ENCODE measurements around the gene IGF2.

Gene IGF2, protein sequence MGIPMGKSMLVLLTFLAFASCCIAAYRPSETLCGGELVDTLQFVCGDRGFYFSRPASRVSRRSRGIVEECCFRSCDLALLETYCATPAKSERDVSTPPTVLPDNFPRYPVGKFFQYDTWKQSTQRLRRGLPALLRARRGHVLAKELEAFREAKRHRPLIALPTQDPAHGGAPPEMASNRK

DNA sequence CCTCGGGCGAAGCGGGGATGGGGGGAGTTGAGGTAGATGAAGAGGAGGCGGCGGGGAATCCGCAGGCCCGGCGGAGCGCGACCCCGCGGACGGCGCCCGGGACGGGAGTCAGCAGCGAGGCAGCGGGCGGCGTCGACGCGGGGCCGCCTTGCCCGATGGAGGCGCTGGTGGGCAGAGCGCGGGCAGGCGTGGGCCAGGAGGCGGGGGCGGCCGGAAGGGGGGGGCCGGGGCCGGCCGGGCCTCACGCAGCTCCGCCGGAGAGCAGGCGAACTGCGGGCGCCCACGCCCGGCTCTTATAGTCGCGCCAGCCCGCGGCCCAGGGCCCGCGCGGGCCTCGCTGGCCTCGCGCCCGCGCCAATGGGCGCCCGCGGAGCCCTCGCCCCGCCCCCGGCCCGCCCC is at the start of gene IGF2:
TSS of gene IGF2 (minus strand) at position 267 of the 399 bp plus-strand sequence. CDS start 3,866 bp downstream, outside the sequence.
- no peak within 1 kb of the TSS for H3K4me3 ChIP-seq (ENCODE audit: low read length)
- DNase-seq (ENCODE audit: low read depth): no peak
- TF ChIP-seq, protein P1, sequence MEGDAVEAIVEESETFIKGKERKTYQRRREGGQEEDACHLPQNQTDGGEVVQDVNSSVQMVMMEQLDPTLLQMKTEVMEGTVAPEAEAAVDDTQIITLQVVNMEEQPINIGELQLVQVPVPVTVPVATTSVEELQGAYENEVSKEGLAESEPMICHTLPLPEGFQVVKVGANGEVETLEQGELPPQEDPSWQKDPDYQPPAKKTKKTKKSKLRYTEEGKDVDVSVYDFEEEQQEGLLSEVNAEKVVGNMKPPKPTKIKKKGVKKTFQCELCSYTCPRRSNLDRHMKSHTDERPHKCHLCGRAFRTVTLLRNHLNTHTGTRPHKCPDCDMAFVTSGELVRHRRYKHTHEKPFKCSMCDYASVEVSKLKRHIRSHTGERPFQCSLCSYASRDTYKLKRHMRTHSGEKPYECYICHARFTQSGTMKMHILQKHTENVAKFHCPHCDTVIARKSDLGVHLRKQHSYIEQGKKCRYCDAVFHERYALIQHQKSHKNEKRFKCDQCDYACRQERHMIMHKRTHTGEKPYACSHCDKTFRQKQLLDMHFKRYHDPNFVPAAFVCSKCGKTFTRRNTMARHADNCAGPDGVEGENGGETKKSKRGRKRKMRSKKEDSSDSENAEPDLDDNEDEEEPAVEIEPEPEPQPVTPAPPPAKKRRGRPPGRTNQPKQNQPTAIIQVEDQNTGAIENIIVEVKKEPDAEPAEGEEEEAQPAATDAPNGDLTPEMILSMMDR (conservative IDR thresholded peaks at IDR 0.05; ENCODE audit: low read depth, low read length): no peak

DNA sequence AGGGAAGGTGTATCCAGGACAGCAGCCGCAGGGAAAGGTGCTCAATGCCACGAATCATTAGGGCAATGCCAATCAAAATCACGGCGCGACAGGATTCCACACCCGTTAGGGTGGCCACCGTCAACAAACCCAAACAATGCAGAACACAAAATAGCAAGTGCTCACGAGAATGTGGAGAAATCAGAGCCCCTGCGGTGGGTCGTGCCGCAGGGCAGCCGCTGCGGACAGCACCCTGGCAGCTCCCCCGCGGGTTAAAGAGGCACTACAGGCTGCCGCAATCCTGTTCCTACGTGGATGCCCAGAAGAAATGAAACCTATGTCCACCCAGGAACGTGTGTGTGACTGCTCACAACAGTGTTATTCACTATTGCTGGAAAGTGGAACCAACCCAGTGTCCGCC is 49.6 kb upstream of the IGF2 start:
- TF ChIP-seq, protein P1 (conservative IDR thresholded peaks at IDR 0.05; ENCODE audit: low read depth, low read length): no peak
- no peak for DNase-seq (ENCODE audit: low read depth)
- H3K4me3 ChIP-seq (ENCODE audit: low read length): no peak overlapping the region

DNA sequence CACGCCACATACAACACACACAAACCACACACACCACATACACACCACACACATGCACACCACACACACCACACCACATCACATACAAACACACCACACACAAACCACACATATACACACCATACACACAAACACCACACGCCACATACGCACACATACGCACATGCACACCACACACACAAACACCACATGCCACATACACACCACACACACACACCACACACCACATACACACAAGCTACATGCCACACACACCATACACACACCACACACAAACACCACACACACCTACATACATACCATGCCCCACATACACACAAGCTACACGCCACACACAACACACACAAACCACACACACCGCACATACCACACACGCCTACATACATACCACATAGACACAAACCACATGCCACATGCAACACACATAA is 48.1 kb upstream of the IGF2 start:
- DNase-seq (ENCODE audit: low read depth): no peak
- TF ChIP-seq, protein P1 (conservative IDR thresholded peaks at IDR 0.05; ENCODE audit: low read depth, low read length): no peak
- H3K4me3 ChIP-seq (ENCODE audit: low read length): no peak overlapping the region

DNA sequence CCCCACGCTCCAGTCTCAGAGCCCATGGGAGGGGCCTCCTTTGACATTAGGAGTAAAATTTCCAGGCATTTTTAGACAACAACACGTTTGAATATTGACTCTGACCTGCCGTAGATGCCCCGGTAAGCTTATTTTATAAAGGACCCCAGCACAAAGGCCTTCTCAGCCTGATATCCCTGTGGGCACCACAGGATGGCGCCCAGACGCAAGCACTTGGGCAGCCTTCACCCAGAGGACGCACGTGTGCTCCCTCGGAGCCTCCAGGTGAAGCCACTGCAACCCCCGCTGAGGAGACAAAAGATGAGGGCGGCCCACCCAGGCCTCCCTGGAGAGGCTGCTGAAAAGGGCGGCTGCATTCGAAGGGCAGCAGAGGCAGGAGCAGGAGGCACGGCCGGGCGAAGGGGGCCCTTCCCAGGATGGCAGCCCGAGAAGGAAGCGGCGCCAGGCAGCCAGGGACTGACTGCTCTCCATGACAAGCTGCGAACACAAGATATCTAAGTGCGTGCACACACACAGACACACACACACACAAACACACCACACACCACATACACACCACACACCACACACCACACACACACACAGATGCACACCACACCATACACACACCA is 47.6 kb upstream of the IGF2 start:
- DNase-seq (ENCODE audit: low read depth): no peak
- H3K4me3 ChIP-seq (ENCODE audit: low read length): no peak overlapping the region
- TF ChIP-seq, protein P1 (conservative IDR thresholded peaks at IDR 0.05; ENCODE audit: low read depth, low read length): peak; percentile 63

DNA sequence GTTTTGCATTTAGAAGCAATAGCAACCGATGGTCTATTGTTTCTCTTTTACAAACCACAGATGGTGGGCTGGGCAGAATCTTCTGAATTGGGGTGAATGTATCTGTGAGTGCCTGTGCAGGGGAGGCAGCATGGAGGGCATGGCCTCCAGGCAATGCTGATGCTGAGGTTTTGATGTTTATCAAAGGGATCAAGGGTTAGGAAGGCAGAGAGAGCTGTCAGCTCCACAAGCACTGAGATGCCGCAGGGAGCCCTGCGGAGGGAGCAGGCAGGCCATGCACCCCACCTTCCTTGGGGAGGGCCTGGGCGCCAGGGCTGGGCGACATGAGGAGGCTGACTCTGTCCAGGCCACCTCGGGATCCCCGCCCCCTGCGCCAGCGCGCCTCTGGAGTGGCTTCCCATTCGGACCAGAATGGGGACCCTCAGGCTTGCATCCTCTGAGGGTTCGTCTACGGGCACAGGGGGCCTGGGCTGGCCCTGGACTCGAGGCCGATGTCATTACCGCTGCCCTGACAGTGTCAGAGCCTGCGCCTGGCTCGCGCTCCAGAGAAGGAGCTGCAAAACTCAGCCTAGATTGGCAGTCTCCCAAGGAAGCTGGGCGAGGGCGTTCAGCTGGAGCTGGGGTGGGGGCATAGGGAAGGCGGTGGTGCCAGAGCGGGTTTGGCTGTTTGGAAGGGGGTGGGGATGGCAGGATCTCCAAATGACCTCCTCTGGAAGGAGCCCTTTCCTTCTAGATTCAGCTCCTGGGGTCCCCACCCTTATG is 46.3 kb upstream of the IGF2 start:
- H3K4me3 ChIP-seq (ENCODE audit: low read length): no peak overlapping the region
- DNase-seq (ENCODE audit: low read depth): no peak
- TF ChIP-seq, protein P1 (conservative IDR thresholded peaks at IDR 0.05; ENCODE audit: low read depth, low read length): no peak

DNA sequence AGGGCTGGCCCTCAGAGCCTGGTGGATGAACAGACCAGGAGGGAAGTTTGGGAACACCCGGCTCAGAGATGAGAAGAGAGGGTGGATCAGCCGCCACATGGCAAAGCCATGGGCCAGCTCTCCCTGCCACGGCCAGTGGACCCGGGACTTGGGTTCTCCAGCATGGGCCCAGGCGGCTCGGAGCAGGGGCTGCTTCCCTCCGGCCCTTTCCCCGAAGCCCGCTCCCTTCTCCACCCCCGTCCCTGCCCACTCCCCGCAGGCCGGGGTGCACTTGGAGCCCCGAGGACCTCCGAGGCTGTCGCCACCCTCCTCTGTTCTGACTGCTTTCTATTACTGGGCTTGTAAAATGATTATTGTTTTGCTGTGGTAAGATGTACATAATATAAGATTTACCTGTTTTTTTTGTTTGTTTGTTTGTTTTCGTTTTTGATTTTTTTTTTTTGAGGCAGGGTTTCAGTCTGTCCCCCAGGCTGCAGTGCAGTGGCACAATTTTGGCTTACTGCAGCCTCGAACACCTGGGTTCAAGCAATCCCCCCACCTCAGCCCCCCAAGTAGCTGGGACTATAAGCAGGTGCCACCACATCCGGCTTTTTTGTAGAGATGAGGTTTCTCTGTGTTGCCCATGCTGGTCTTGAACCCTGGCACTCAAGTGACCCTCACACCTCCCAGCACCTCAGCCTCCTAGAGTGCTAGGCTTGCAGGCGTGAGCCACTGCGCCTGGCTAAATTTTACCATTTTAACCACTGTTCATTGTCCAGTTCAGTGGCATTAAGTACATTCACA is 43.7 kb upstream of the IGF2 start:
- TF ChIP-seq, protein P1 (conservative IDR thresholded peaks at IDR 0.05; ENCODE audit: low read depth, low read length): no peak
- no peak overlapping the region for H3K4me3 ChIP-seq (ENCODE audit: low read length)
- no peak for DNase-seq (ENCODE audit: low read depth)
